GM18951 (cell line): ENCODE results near the gene CCDC57.
A peak's percentile ranks its signal among the peaks of the same experiment; 100 is the strongest.

Experiments used
- POLR2A ChIP-seq: IDR thresholded peaks from 4 replicates; pipeline ENCODE4 v1.6.1; 2011; ENCODE audit warnings: mild to moderate bottlenecking; ENCODE audit not compliant: insufficient read length, insufficient read depth; ENCODE audit errors: extremely low read depth
- in situ Hi-C: fragments of 300-500 bp; cut with MboI; formaldehyde crosslinking; loops from one replicate; pipeline ENCODE4 v1.12.0; 2022; ENCODE audit warnings: low sequenced_read_pairs, mixed read lengths, inconsistent platforms; ENCODE audit not compliant: unreplicated experiment

Gene CCDC57

GRCh38 chr17:82059272-82060000, 153.2 kb downstream of the CCDC57 start:
- TF ChIP-seq POLR2A: peak; percentile 12
- in situ Hi-C loops: no loop called here

- no peak for TF ChIP-seq POLR2A
- in situ Hi-C loops: no loop called here
Measured at GRCh38 chr17:82058855-82059249, 153.8 kb downstream of the CCDC57 start.

- no peak for TF ChIP-seq POLR2A
- in situ Hi-C loops: no loop called here
Measured at GRCh38 chr17:82058230-82058854, 154.3 kb downstream of the CCDC57 start.

- no peak for TF ChIP-seq POLR2A
- in situ Hi-C loops: no loop called here
Measured at GRCh38 chr17:82056729-82057621, 155.7 kb downstream of the CCDC57 start.

GRCh38 chr17:82055965-82056728, 156.5 kb downstream of the CCDC57 start:
- TF ChIP-seq POLR2A: no peak
- in situ Hi-C loops: no loop called here

GRCh38 chr17:82055023-82055964, 157.3 kb downstream of the CCDC57 start:
- in situ Hi-C loops: no loop called here
- TF ChIP-seq POLR2A: no peak

GRCh38 chr17:82054351-82055022, 158.2 kb downstream of the CCDC57 start:
- in situ Hi-C loops: no loop called here
- no peak for TF ChIP-seq POLR2A

- no peak for TF ChIP-seq POLR2A
- in situ Hi-C loops: no loop called here
Measured at GRCh38 chr17:82053556-82054263, 158.9 kb downstream of the CCDC57 start.

- TF ChIP-seq POLR2A: no peak
- in situ Hi-C loops: no loop called here
Measured at GRCh38 chr17:82053130-82053529, 159.5 kb downstream of the CCDC57 start.

GRCh38 chr17:82052638-82053059, 160.0 kb downstream of the CCDC57 start:
- in situ Hi-C loops: no loop called here

More at GRCh38 chr17:82052638-82053059, 160.0 kb downstream of the CCDC57 start:
- no peak for TF ChIP-seq POLR2A
